C4-2B (cell line): Measurements from ENCODE around the gene CDC42BPB.

ENCODE experiments used
- H3K27ac ChIP-seq: fragments of 450-650 bp; 2 replicates; pipeline ENCODE4 v1.5.1; 2017
- ZFX ChIP-seq: fragments of 450-650 bp; IDR thresholded peaks from 2 replicates; pipeline ENCODE4 v1.6.1; 2017
- TF ChIP-seq, protein P1 (sequence below): fragments of 450-650 bp; conservative IDR thresholded peaks from 2 replicates; pipeline ENCODE4 v1.5.1; 2017; ENCODE audit warnings: mild to moderate bottlenecking

The CDC42BPB gene

GRCh38 chr14:102986810-102987579 lies 70.4 kb downstream of the CDC42BPB start:
- no peak for TF ChIP-seq ZFX
- TF ChIP-seq, protein P1, sequence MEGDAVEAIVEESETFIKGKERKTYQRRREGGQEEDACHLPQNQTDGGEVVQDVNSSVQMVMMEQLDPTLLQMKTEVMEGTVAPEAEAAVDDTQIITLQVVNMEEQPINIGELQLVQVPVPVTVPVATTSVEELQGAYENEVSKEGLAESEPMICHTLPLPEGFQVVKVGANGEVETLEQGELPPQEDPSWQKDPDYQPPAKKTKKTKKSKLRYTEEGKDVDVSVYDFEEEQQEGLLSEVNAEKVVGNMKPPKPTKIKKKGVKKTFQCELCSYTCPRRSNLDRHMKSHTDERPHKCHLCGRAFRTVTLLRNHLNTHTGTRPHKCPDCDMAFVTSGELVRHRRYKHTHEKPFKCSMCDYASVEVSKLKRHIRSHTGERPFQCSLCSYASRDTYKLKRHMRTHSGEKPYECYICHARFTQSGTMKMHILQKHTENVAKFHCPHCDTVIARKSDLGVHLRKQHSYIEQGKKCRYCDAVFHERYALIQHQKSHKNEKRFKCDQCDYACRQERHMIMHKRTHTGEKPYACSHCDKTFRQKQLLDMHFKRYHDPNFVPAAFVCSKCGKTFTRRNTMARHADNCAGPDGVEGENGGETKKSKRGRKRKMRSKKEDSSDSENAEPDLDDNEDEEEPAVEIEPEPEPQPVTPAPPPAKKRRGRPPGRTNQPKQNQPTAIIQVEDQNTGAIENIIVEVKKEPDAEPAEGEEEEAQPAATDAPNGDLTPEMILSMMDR = no peak
- peak overlapping the region; percentile 67 for H3K27ac ChIP-seq

GRCh38 chr14:102985665-102986064 lies 71.7 kb downstream of the CDC42BPB start:
- H3K27ac ChIP-seq = peak overlapping the region; percentile 67

GRCh38 chr14:102984336-102985102 lies 72.8 kb downstream of the CDC42BPB start:
- no peak overlapping the region; the same call in 1 of the 2 replicates for H3K27ac ChIP-seq
- no peak for TF ChIP-seq ZFX
- TF ChIP-seq, protein P1 = no peak

More at GRCh38 chr14:102985665-102986064, 71.7 kb downstream of the CDC42BPB start:
- TF ChIP-seq, protein P1 = no peak
- TF ChIP-seq ZFX = no peak

GRCh38 chr14:102983496-102983895 lies 73.9 kb downstream of the CDC42BPB start:
- TF ChIP-seq ZFX = no peak
- TF ChIP-seq, protein P1 = no peak
- no peak overlapping the region for H3K27ac ChIP-seq

DNA sequence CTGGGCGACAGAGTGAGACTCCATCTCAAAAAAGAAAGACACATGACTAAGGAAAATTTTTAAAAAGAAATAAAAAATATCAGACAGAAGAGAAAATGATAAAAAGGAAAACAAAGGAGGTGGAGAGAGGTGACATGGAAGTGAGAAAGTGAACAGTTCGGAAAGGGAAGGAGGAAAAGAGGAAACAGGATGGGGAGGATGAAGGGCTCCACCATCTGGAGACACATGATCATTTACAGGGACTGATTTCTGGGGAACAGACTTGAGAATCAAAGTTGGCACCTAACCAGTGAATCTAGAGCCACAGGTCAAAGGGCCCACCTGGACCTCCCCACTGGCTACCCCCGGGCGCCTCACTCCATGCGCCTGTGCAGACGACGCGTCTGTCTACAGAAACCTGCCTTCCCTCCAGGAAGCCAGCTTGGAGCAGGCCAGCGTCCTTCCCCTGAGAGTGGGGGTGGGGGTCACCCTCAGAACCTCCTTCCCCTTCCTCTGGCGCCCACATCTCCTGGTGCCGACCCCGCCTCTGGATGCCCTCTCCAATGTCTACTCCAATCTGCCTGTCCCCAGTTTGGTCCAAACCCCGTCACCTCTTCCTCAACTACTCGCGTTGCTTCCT lies 74.4 kb downstream of the CDC42BPB start:
- no peak for TF ChIP-seq ZFX
- TF ChIP-seq, protein P1 = no peak
- H3K27ac ChIP-seq = no peak overlapping the region

GRCh38 chr14:102980409-102980810 lies 76.9 kb downstream of the CDC42BPB start:
- no peak for TF ChIP-seq ZFX
- TF ChIP-seq, protein P1 = no peak
- no peak overlapping the region for H3K27ac ChIP-seq

GRCh38 chr14:102979406-102979805 lies 77.9 kb downstream of the CDC42BPB start:
- no peak for TF ChIP-seq ZFX
- TF ChIP-seq, protein P1 = no peak
- H3K27ac ChIP-seq = no peak overlapping the region
